Fibroblast of upper back skin (primary cell): ENCODE measurements around the gene PPRC1.

ENCODE experiments used
- DNase-seq: peaks from one replicate; pipeline ENCODE4 v3.0.0-alpha.2; 2013

Gene PPRC1

DNA sequence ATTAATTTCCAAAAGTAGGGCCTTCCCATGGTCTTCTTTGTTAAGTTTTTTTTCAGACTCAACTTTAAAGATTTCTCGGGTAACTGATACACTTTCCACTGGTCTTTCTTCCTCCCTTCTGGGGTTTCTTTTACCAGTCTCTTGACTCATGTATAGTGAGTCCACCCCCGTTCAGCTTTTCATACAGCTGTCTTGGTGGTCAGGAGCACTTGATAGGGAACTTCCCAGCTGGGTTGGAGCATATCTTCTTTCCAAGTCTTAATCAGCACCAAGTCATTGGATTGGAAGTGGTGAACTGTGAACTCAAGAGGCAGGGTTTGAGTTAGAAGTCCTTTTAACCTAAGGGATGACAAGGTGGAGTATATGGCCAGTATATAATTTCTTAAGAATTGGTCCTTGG, 64.1 kb downstream of the PPRC1 start:
- no peak for DNase-seq

GRCh38 chr10:102198027-102198426, 65.2 kb downstream of the PPRC1 start:
- no peak for DNase-seq
